ENCODE data around the gene ASTN2. TPM values are rescaled to one million over a fixed set of nuclear protein-coding genes. Genes with fewer than 3 reads are reported as not detected.

The ASTN2 gene
- total and polyA plus RNA-seq, 2 experiments from 2014 or later = 5.6 to 7.7 TPM

DNA sequence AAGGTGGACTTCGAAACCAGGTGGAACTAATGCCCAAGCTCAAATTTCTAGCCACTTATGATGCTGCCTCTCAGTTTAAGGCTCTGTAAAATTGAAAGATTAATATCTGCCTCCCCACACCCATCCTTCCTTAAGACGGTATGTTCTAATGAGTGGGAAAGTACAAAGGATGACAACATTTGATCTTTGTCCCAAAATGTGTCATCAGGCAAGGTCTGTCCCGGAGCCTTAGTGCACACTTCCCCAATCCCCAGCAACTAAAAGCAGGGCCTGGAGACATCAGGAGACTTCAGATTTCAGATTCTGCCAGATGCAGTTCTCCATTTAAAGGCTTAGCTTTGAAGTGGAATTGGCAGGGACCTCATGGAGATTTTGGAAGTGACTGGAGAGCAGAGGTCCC, 316.5 kb downstream of the ASTN2 start:
- Histone ChIP-seq H3K4me3 (no peak overlapping the region), H3K36me3 (no peaks in the 10 kb centered on the region), H3K9me3 (ENCODE audit: low read depth) (no peaks in the 10 kb centered on the region), H3K27ac (no peak overlapping the region), H3K27me3 (no peaks in the 10 kb centered on the region), H3K4me1 (ENCODE audit: low read depth) (peaks cover 15% of the 10 kb centered on the region)
- no peak for DNase-seq (ENCODE audit: low read depth in 1 of 2, low spot score in 1 of 2)
- TF ChIP-seq, protein P1, sequence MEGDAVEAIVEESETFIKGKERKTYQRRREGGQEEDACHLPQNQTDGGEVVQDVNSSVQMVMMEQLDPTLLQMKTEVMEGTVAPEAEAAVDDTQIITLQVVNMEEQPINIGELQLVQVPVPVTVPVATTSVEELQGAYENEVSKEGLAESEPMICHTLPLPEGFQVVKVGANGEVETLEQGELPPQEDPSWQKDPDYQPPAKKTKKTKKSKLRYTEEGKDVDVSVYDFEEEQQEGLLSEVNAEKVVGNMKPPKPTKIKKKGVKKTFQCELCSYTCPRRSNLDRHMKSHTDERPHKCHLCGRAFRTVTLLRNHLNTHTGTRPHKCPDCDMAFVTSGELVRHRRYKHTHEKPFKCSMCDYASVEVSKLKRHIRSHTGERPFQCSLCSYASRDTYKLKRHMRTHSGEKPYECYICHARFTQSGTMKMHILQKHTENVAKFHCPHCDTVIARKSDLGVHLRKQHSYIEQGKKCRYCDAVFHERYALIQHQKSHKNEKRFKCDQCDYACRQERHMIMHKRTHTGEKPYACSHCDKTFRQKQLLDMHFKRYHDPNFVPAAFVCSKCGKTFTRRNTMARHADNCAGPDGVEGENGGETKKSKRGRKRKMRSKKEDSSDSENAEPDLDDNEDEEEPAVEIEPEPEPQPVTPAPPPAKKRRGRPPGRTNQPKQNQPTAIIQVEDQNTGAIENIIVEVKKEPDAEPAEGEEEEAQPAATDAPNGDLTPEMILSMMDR (IDR thresholded peaks at IDR 0.05; ENCODE audit: low read depth, low read length) = no peak

DNA sequence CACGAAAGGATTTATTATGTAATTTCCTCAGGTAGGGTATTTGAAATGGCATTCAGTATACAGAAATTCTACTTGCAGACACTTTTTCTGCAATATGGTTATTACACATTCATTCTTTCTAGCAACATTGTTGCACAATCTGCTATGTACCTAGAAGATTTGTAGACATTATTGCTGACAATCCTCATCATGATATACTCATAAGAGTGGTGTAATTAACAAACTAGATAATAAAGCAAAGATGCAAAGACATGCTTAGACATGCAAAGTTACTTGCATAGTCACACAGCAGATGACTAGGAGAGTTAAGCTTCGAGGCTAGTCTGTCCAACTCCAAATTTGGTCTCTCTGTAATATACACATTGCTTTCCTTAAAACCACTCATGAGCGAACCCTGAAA, 317.1 kb downstream of the ASTN2 start:
- Histone ChIP-seq H3K27ac (no peak overlapping the region), H3K4me1 (ENCODE audit: low read depth) (peaks cover 9% of the 10 kb centered on the region), H3K9me3 (ENCODE audit: low read depth) (no peaks in the 10 kb centered on the region), H3K4me3 (no peak overlapping the region), H3K36me3 (no peaks in the 10 kb centered on the region), H3K27me3 (no peaks in the 10 kb centered on the region)
- TF ChIP-seq, protein P1 (IDR thresholded peaks at IDR 0.05; ENCODE audit: low read depth, low read length) = no peak
- DNase-seq (ENCODE audit: low read depth in 1 of 2, low spot score in 1 of 2) = no peak

DNA sequence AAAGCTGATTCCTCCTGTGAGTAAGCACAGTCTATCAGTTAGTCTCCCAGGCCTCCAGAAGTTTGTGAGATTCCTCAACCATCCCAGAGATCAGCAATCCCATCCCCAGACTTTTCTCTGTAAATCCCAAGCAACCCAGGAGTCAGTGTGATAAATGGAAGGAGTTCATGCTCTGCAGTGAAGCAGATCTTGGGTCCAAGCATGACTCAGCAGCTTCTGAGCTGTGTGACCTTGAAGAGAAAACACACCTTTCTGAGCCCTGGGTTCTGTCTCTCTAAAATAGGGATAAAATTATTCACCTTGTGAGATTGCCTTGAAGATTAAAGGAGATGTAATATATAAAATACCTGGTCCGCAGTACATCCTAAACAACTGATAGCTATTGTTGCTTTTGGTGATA, 318.7 kb downstream of the ASTN2 start:
- no peak overlapping the region for H3K27ac ChIP-seq

DNA sequence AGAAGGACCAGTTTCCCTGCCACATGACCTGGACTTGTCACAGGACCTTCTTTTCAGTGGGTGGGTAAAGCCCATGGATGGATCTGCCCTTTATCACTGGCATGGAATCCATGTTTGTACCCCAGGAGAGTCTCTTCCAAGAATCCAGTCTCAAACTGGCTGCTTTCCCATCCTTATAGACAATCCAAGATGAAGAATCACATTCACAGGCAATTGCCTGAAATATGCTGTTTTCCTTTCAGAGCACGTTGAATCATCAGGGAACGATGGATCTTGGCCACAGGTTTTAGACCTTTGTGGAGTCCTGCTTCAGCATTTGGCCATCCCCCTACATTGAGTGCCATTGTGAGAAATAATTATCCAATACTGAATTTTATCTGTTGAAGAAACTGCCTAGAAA, 319.8 kb downstream of the ASTN2 start:
- peaks cover 8% of the 10 kb centered on the region for H3K4me1 ChIP-seq (ENCODE audit: low read depth)
- TF ChIP-seq, protein P1 (IDR thresholded peaks at IDR 0.05; ENCODE audit: low read depth, low read length) = no peak
- H3K36me3 ChIP-seq = no peaks in the 10 kb centered on the region
- H3K27ac ChIP-seq = peak overlapping the region; percentile 54
- peak in 1 of 2 donors; percentile 17 for DNase-seq (ENCODE audit: low read depth in 1 of 2, low spot score in 1 of 2)
- H3K9me3 ChIP-seq (ENCODE audit: low read depth) = no peaks in the 10 kb centered on the region
- H3K4me3 ChIP-seq = no peak overlapping the region
- no peaks in the 10 kb centered on the region for H3K27me3 ChIP-seq

More for the DNA sequence above, 318.7 kb downstream of the ASTN2 start:
- Histone ChIP-seq H3K36me3 (no peaks in the 10 kb centered on the region), H3K4me3 (no peak overlapping the region), H3K9me3 (ENCODE audit: low read depth) (no peaks in the 10 kb centered on the region), H3K27me3 (no peaks in the 10 kb centered on the region), H3K4me1 (ENCODE audit: low read depth) (peaks cover 8% of the 10 kb centered on the region)
- DNase-seq (ENCODE audit: low read depth in 1 of 2, low spot score in 1 of 2) = no peak
- TF ChIP-seq, protein P1 (IDR thresholded peaks at IDR 0.05; ENCODE audit: low read depth, low read length) = no peak

DNA sequence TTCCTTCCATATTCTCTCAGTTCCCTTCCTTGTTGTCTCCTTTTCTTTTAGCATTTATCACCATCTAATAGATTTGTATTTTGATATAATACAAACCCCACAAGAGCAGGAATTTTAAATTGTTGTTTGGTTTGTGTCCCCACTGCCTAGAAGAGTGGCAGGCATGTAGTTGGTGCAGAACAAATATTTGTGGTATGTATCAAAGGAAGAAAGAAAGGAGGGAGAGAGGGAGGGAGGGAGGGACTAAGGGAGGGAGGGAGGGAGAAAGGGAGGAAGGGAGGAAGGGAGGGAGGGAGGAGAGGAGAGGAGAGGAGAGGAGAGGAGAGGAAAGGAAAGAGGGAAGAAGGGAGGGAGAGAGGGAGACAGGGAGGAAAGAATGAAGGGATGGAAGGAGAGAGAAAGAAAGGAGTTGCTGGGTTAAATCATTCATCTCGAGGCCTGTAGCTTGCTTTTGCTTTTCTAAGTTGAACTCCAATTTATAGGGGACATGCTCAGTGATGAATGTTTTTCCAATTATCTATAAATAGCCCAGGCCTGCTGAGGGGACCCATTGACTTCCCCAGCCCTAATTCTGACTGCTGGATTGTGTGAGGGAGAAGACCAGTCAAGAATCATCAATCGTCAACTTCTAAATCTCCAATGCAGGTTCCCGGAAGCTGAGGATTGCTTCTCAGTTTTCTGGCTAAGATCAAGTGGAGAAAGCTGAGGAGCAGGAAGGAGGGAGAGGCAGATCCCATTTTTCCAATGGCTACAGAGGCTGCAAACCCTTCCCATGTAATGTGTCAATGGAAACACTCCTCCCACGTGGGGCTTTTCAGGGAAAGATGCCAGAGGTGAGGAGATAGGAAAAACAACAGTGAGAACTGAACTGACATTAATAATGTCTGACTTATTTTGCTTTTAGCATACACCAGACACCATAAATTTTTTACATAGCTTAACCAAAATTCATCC, 320.7 kb downstream of the ASTN2 start:
- Histone ChIP-seq H3K36me3 (no peaks in the 10 kb centered on the region), H3K27ac (peak overlapping the region; percentile 54), H3K4me1 (ENCODE audit: low read depth) (peaks cover 8% of the 10 kb centered on the region), H3K4me3 (no peak overlapping the region), H3K9me3 (ENCODE audit: low read depth) (no peaks in the 10 kb centered on the region), H3K27me3 (no peaks in the 10 kb centered on the region)
- DNase-seq (ENCODE audit: low read depth in 1 of 2, low spot score in 1 of 2) = peak; percentile 28 to 69
- TF ChIP-seq, protein P1 (IDR thresholded peaks at IDR 0.05; ENCODE audit: low read depth, low read length) = no peak
